ENCODE results near the gene PSMD12.
"Not testable (repeated sequence)": the region's sequence is repeated elsewhere in the genome, so short reads cannot be mapped to it uniquely, and the experiment has no call there.

Gene PSMD12

DNA sequence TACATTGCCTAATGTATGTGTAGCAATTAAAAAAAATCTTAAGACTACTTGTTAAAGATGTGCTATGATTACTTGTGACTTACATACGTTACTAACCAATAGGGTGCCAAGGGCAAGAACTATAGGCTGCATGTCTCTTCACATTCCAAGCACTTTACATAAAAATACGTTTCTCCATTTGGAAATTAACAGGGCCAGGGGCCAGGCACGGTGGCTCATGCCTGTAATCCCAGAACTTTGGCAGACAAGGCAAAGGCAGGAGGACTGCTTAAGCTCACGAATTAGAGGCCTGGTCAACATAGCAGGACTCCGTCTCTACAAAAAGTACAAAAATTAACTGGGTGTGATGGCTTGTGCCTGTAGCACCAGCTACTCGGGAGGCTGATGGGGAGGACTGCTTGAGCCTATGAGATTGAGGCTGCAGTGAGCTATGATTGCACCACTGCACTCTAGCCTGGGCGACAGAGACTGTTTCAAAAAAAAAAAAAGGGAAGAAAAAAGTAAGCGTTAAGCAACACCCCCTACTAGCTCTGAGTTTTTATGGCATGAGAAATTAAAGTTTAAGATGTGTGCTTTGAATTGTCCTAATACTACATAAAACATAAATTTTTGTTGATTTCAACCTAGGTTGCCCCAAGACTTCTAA is 12.3 kb downstream of the PSMD12 start:
- no peak for DNase-seq (ENCODE audit: low spot score)

- DNase-seq (ENCODE audit: low spot score): no peak
These were observed 13.2 kb downstream of the PSMD12 start for GRCh38 chr17:67353161-67353560.

DNA sequence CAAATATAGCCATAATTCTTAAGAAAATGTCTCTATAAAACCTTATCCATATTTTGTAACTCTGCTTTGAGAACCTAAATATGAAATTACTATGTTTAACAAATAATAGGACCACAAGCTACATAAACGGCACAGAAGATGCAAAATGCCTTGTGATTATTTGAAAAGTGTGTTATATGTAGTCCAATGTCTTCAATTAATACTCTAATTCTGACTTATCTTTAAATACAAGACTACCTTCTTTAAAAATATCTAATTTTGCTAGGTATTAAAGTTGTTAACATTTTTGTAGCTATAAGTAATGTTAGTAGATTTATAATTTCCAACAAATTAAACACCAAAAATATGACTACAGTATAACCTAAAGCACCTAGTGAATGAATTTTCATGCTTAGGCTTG is 17.0 kb downstream of the PSMD12 start:
- no peak for DNase-seq (ENCODE audit: low spot score)

GRCh38 chr17:67347826-67348225 is 18.6 kb downstream of the PSMD12 start:
- no peak for DNase-seq (ENCODE audit: low spot score)

GRCh38 chr17:67343237-67343636 is 23.1 kb downstream of the PSMD12 start:
- no peak for DNase-seq (ENCODE audit: low spot score)

GRCh38 chr17:67338353-67338752 is 28.0 kb downstream of the PSMD12 start:
- not testable (repeated sequence) for DNase-seq (ENCODE audit: low spot score)

DNA sequence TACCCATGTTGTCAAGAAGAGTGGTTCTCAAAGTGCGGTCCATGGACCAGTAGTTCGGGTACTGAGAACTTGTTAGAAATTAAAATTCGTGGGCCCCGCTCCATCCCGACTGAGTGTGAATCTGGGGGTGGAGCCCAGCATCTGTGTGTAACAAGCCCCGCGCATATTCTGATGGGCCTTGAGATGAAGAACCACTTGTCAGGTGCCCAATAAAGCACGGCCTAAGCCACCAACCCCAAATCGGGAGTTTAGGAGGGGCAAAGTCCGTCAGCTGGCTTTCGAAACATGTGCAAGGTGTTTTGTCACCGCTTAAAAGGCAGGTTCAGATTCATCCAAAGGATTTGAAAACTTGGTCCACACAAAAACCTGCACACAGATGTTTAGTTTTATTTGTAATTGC is 29.5 kb downstream of the PSMD12 start:
- DNase-seq (ENCODE audit: low spot score): no peak

GRCh38 chr17:67335245-67335835 is 31.0 kb downstream of the PSMD12 start:
- no peak for DNase-seq (ENCODE audit: low spot score)

- DNase-seq (ENCODE audit: low spot score): not testable (repeated sequence)
These were observed 34.2 kb downstream of the PSMD12 start for GRCh38 chr17:67332162-67332508.

DNA sequence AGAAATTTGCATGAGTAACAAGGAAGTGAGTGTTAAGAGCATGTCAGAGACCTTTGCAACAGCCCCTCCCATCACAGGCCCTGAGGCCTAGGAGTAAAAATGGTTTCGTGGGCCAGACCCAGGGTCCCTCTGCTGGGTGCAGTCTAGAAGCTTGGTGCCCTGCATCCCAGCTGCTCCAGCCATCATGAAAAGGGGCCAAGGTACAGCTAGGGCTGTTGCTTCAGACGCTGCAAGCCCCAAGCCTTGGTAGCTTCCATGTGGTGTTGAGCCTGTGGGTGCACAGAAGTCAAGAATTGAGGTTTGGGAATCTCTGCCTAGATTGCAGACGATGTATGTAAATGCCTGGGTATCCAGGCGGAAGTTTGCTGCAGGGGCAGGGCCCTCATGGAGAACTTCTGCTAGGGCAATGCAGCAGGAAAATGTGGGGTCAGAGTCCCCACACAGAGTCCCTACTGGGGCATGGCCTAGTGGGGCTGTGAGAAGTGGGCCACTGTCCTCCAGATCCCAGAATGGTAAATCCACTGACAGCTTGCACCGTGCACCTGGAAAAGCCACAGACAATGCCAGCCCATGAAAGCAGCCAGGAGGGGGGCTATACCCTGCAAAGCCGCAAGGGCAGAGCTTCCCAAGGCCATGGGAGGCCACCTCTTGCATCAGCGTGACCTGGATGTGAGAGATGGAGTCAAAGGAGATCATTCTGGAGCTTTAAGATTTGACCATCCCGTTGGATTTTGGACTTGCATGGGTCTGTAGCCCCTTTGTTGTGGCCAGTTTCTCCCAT is 34.8 kb downstream of the PSMD12 start:
- DNase-seq (ENCODE audit: low spot score): not testable (repeated sequence)

DNA sequence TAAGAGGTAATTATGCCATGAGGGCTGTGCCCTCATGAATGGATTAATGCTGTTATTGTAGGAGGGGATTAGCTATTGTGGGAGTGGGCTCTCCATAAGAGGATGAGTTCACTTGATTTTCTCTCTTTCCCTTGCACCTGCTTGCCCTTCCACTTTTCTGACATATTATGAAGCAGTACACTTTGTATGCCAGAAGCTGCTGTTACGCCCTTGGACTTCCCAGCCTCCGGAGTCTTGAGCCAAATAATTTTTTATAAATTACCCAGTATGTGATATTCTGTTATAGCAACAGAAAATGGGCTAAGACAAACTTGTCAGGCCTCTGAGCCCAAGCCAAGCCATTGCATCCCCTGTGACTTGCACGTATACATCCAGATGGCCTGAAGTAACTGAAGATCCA is 38.4 kb downstream of the PSMD12 start:
- DNase-seq (ENCODE audit: low spot score): no peak

- DNase-seq (ENCODE audit: low spot score): not testable (repeated sequence)
These were observed 39.2 kb downstream of the PSMD12 start for GRCh38 chr17:67326959-67327745.

GRCh38 chr17:67326440-67326839 is 39.9 kb downstream of the PSMD12 start:
- DNase-seq (ENCODE audit: low spot score): no peak

- no peak for DNase-seq (ENCODE audit: low spot score)
These were observed 42.0 kb downstream of the PSMD12 start for GRCh38 chr17:67324330-67324729.

- DNase-seq (ENCODE audit: low spot score): no peak
These were observed 42.9 kb downstream of the PSMD12 start for GRCh38 chr17:67323445-67323844.

DNA sequence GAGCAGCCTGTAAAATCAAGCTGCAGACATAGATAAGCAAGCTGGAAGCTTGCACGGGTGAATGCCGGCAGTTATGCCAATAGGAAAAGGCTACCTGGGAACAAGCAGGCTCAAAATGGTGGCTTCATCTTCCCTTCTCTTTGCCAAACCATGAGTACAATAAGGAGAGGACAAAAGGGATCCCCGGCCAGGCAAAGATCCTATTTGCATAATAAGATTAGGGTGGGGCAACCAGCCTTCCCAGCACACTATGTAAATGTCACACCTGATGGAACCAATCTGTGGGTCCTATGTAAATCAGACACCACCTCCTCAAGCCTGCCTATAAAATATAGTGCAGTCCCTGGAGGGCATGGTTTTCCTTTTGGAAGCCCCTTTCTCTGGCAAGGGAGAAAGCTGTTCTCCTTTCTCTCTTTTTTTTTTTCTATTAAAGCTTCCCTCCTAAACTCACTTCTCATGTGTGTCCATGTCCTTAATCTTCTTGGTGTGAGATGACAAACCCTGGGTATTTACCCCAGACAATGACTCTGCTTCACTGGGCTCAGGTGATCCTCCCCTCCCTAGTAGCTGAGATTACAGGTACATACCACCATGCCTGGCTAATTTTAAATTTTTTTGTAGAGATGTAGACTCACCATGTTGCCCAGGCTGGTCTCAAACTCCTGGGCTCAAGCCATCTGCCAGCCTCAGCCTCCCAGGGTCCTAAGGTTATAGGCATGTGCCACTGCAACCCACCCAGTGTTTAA is 44.2 kb downstream of the PSMD12 start:
- DNase-seq (ENCODE audit: low spot score): no peak

DNA sequence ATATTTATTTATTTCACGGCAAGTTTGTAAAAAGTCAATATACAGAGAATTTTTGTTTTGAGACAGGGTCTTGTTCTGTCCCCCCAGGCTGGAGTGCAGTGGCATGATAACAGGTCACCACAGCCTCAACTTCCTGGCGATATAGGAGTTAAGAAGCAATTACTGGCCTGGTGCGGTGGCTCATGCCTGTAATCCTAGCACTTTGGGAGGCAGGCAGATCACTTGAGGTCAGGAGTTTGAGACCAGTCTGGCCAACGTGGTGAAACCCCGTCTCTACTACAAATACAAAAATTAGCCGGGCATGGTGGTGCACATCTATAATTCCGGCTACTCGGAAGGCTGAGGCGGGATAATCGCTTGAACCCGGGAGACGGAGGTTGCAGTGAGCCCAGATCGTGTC is 44.9 kb downstream of the PSMD12 start:
- not testable (repeated sequence) for DNase-seq (ENCODE audit: low spot score)

DNA sequence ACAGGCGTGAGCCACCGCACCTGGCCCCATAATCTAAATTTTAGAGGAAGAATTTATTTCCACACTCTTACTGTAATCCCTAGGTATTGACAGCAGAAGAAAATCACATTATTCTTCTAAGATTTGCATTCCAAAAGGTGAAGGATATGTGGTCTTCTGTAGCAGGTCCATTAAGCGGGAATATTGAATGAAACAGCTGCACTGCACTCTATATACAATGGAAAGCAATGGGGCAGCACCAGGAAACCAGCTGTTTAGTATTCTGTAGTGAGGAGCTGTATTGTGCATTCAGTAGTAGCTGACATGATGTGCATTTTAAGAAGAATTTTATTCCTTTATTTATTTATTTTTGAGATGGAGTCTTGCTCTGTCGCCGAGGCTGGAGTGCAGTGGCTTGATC is 49.6 kb downstream of the PSMD12 start:
- DNase-seq (ENCODE audit: low spot score): no peak

DNA sequence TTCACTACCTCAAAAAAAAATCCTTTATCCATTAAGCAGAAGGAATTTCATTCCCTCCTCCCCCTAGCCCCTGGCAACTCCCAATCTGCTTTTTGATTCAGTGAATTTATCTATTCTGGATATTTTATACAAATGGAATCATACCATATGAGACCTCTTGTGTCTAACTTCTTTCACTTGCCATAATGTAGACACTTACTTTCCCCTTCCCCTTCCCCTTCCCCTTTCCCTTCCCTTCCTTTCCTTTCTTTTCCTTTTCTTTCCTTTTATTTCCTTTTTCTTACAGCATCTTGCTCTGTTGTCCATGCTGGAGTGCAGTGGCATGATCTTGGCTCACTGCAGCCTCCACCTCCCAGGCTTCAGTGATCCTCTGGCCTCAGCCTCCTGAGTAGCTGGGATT is 50.5 kb downstream of the PSMD12 start:
- DNase-seq (ENCODE audit: low spot score): no peak

GRCh38 chr17:67312265-67312664 is 54.1 kb downstream of the PSMD12 start:
- DNase-seq (ENCODE audit: low spot score): no peak

DNA sequence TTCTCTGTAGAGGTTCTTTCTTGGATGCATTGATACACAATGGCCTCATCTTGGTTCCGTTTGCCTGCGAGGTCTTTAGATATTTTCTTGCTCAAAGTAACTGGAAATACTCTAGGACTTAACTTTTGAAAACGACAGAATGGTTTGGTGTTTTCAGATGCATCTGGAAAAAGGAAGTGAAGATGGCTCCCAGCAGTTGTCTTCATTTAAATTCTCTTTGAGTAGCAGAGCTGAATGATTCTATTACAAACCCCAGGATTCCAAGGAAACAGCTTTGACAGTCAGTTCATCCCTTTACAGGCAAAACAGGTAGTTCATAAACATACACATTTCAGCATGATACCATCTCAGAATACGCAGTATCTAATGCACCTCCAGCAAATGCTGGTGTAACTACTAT is 54.8 kb downstream of the PSMD12 start:
- DNase-seq (ENCODE audit: low spot score): no peak

DNA sequence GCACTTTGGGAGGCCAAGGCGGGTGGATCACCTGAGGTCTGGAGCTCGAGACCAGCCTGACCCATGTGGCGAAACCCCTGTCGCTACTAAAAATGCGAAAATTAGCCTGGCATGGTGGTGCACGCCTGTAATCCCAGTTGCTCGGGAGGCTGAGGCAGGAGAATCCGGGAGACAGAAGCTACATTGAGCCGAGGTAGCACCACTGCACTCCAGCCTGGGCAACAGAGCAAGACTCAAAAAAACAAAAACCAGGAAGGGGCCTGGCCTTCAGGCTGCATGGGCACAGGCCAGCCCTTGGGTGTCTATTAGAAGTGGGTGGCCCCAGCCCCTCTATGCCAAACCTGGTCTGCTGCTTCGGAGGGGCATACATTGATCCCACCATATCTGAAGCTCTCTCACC is 56.0 kb downstream of the PSMD12 start:
- no peak for DNase-seq (ENCODE audit: low spot score)

All from kidney tubule cell (primary cell).